Ovary (tissue), 9 donors: ENCODE measurements around the gene ERBIN. TPM values are rescaled to one million over a fixed set of nuclear protein-coding genes. Genes with fewer than 3 reads are reported as not detected.

Source experiments
- DNase-seq, 5 donors: peaks; one replicate each; pipeline ENCODE4 v3.0.0-alpha.2; 2019 to 2020
- H3K27ac ChIP-seq, 2 donors: fragments of 200-600 bp; one replicate each; pipeline versions ENCODE4 v1.5.1 to v1.8.0; 2019 to 2022
- H3K27me3 ChIP-seq: fragments of 200-600 bp; one replicate; pipeline ENCODE4 v1.8.0; 2022
- H3K36me3 ChIP-seq: fragments of 200-600 bp; sonication (generic); one replicate; pipeline ENCODE4 v1.5.1; 2019
- H3K4me1 ChIP-seq: one replicate; pipeline ENCODE4 v1.8.1; 2013; ENCODE audit warnings: mild to moderate bottlenecking, moderate library complexity; ENCODE audit not compliant: insufficient read depth
- H3K4me3 ChIP-seq: fragments of 200-600 bp; sonication (generic); one replicate; pipeline ENCODE4 v1.5.1; 2017
- H3K9me3 ChIP-seq, 2 donors: fragments of 200-600 bp in 1 of 2; sonication (generic) in 1 of 2; one replicate each; pipeline versions ENCODE4 v1.5.1 to v1.8.1; 2013 to 2019; ENCODE audit warnings: mild to moderate bottlenecking in 1 of 2, moderate library complexity in 1 of 2
- CTCF ChIP-seq, 3 donors: fragments of 450-650 bp in 2 of 3; fragments of 200-600 bp in 1 of 3; IDR thresholded peaks; one replicate each; pipeline versions ENCODE4 v1.5.1 to v1.8.0; 2016 to 2022; ENCODE audit warnings: antibody characterized with exemption in 3 of 3, mild to moderate bottlenecking in 1 of 3
- EP300 ChIP-seq: sonication (generic); formaldehyde crosslinking; IDR thresholded peaks from one replicate; pipeline ENCODE4 v1.6.1; 2017; ENCODE audit warnings: antibody characterized with exemption
- POLR2A ChIP-seq: fragments of 450-650 bp; IDR thresholded peaks from one replicate; pipeline ENCODE4 v1.6.1; 2017; ENCODE audit warnings: antibody characterized with exemption, mild to moderate bottlenecking, moderate library complexity
- WGBS, 3 donors: extraction: QIAGEN DNeasy Blood & Tissue Kit in 1 of 3; methylation state at CpG; one replicate each; pipeline versions ENCODE4 v1.1.5 to v1.1.7; 2013 to 2017; 5-methylcytosine and 5-hydroxymethylcytosine counted together
- intact Hi-C, 4 donors: fragments of 100-400 bp; cut with DNase I; formaldehyde crosslinking; loops; one replicate each; pipeline versions ENCODE4 v1.11.0 to v1.15.1; 2022 to 2023
- polyA plus RNA-seq, 2 donors: library from polyadenylated mRNA; stranded (reverse); fragments of 200-250 nt in 1 of 2; fragments of 350-450 nt in 1 of 2; fragmentation: Illumina TruSeq in 1 of 2; extraction: RNeasy Lipid Tissue Mini Kit (QIAGEN cat#74804) in 1 of 2; gene quantifications; one replicate each; pipeline ENCODE4 v1.2.3, GENCODE V29; 2013 to 2014
- total RNA-seq, 7 donors: library from RNA; depleted of rRNA in 2 of 7; stranded (reverse); fragments of >200 nt in 2 of 7; fragmentation: NEBNext Ultra II Directional in 3 of 7; extraction: Animal tissue kit (Norgen Biotek cat#: 25700) in 3 of 7; gene quantifications; one replicate each; pipeline versions ENCODE4 v1.1.0 to v1.2.4, GENCODE V29; 2016 to 2023
- donor health status: DM: no; HTN: no; CAD: no; lungs with moderate emphysema.
- donor health status: DM: no; HTN: no; CAD: no.
- donor health status: Bipolar disorder and iron deficiency.
- donor health status: DM: yes; HTN: yes; CAD: no.
- donor health status: DM: no; HTN: no; CAD: no.
- donor health status: DM: yes; HTN: yes; CAD: no.

The ERBIN gene
- total and polyA plus RNA-seq, 9 donors: 20.2 to 67.9 (median 57.5) TPM

DNA sequence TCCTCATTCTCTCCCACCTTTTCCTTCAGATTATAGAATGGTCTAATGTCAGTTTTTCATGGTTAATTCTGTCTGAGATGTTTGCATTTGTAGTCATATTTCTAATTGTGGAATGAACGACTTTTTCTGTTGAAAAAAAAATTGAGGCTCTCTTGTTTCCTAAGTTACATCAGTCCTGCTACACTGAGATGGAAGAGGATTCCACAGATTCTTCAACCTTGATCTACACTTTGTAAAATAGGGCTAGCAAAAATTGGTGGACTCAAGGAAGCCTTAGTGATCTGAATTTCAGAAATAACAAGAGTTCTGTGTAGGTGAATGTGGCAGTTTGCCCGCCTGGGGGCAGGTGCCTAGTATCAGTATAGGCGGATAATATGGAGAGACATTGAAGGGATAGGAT is 51.9 kb downstream of the ERBIN start:
- WGBS, 3 donors: 83 to 85% (median 85%) methylated on average over 3 of the region's 3 CpGs
- TF ChIP-seq POLR2A (no peak), CTCF (IDR thresholded peaks at IDR 0.05) (no peak), EP300 (no peak)
- Histone ChIP-seq H3K4me1 (no peaks in the 10 kb centered on the region), H3K4me3 (no peak overlapping the region), H3K9me3 (no peaks in the 10 kb centered on the region), H3K27ac (no peak overlapping the region), H3K27me3 (no peaks in the 10 kb centered on the region), H3K36me3 (no peaks in the 10 kb centered on the region)
- intact Hi-C loops: no loop called here
- no peak for DNase-seq

- no peak overlapping the region for H3K27ac ChIP-seq
- 76 to 77% (median 77%) methylated on average over 1 of the region's 1 CpG for WGBS, 3 donors
- H3K4me1 ChIP-seq: peaks cover 3% of the 10 kb centered on the region
- H3K4me3 ChIP-seq: no peak overlapping the region
- TF ChIP-seq EP300 (no peak), POLR2A (no peak), CTCF (IDR thresholded peaks at IDR 0.05) (no peak)
- H3K27me3 ChIP-seq: no peaks in the 10 kb centered on the region
- intact Hi-C loops: no loop called here
- H3K36me3 ChIP-seq: no peaks in the 10 kb centered on the region
- no peak for DNase-seq
- H3K9me3 ChIP-seq: no peaks in the 10 kb centered on the region
These were observed 55.2 kb downstream of the ERBIN start for GRCh38 chr5:65981548-65981947.

- intact Hi-C loops: no loop called here
- H3K27ac ChIP-seq: no peak overlapping the region
- H3K4me3 ChIP-seq: no peak overlapping the region
- no peak for DNase-seq
- WGBS, 3 donors: 90 to 98% (median 96%) methylated on average over 3 of the region's 3 CpGs
- H3K36me3 ChIP-seq: no peaks in the 10 kb centered on the region
- TF ChIP-seq POLR2A (no peak), CTCF (IDR thresholded peaks at IDR 0.05) (no peak), EP300 (no peak)
- H3K4me1 ChIP-seq: peaks cover 3% of the 10 kb centered on the region
- H3K9me3 ChIP-seq: no peaks in the 10 kb centered on the region
- H3K27me3 ChIP-seq: no peaks in the 10 kb centered on the region
These were observed 55.7 kb downstream of the ERBIN start for GRCh38 chr5:65981969-65982619.

DNA sequence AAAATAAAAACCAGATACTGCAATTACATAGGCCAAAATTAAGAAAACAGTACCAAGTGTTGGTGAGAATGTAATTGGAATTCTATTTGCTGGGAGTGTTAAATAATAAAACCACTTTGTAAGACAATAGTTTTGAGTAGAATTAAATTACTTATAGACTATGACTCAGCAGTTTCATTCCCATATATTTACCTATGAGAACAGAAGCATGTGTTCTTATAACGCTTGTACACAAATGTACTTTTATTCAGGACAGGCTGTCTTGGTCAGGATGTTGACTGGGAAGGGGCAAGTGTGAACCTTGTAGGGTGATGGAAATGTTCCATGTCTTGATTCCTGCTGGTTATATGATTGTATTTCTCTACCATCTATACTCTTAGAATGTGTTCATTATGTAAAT is 56.3 kb downstream of the ERBIN start:
- TF ChIP-seq CTCF (IDR thresholded peaks at IDR 0.05) (no peak), POLR2A (no peak), EP300 (no peak)
- no peaks in the 10 kb centered on the region for H3K9me3 ChIP-seq
- H3K36me3 ChIP-seq: no peaks in the 10 kb centered on the region
- no peak for DNase-seq
- intact Hi-C loops: no loop called here
- 94 to 99% (median 94%) methylated on average over 1 of the region's 1 CpG for WGBS, 3 donors
- H3K4me3 ChIP-seq: no peak overlapping the region
- H3K27ac ChIP-seq: no peak overlapping the region
- H3K4me1 ChIP-seq: peaks cover 3% of the 10 kb centered on the region
- H3K27me3 ChIP-seq: no peaks in the 10 kb centered on the region
